Erythroblast (primary cell): ENCODE data around the gene DNPH1.

Experiments
- GATA1 ChIP-seq: IDR thresholded peaks from 2 replicates; pipeline ENCODE4 v1.6.1; 2011; ENCODE audit warnings: low read depth, mild to moderate bottlenecking, control low read depth, low read length, moderate library complexity
- POLR2A ChIP-seq: IDR thresholded peaks from 2 replicates; pipeline ENCODE4 v1.6.1; 2011; ENCODE audit warnings: mild to moderate bottlenecking, low read length

DNA sequence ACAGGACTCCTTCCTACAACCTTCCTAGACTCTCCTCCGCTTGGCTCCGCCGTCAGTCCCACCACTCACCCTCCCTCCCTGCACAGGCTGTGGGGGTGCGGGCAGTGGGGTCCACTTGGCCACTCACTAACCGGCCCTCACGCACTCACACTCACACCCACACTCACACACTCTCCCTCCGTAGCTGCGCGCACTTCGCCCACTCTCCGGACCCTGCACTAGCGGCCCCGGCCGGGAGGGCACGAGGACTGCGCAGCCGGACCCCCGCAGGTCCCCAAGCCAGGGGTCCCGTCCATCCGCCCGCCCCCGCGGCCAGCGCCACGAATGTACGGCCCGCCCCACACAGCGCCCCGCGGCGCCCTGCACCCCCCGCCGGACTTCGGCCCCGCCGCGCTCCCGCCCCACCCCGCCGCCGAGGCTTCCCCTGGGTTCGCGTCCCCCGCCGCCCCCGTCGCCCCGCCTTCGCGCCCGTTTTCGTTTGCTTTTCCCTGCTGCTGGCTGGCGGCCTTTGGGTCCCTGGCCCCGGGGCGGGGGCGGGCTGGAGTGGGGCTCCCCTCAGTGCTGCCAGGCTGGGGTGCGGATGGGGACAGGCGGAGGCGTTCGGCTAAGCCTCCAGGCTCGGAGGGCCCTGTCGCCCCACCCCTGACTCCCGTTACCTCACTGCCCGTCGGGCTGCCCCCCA is 45.8 kb upstream of the DNPH1 start:
- no peak for TF ChIP-seq POLR2A
- no peak for TF ChIP-seq GATA1
